HL-60 (cell line): ENCODE results near the gene E2F4.

Source experiments
- GABPA ChIP-seq: IDR thresholded peaks from 2 replicates; pipeline ENCODE4 v1.6.1; 2012; ENCODE audit warnings: low read depth
- POLR2AphosphoS5 ChIP-seq: IDR thresholded peaks from 2 replicates; pipeline ENCODE4 v1.6.1; 2012; ENCODE audit warnings: low read depth
- SPI1 ChIP-seq: IDR thresholded peaks from 2 replicates; pipeline ENCODE4 v1.6.1; 2012; ENCODE audit warnings: low read depth, mild to moderate bottlenecking, borderline replicate concordance
- TF ChIP-seq, protein P1 (sequence below): IDR thresholded peaks from one replicate; pipeline ENCODE4 v1.5.1; 2011; ENCODE audit warnings: low read length, control low read depth, inconsistent platforms; ENCODE audit not compliant: insufficient read depth

- TF ChIP-seq, protein P1, sequence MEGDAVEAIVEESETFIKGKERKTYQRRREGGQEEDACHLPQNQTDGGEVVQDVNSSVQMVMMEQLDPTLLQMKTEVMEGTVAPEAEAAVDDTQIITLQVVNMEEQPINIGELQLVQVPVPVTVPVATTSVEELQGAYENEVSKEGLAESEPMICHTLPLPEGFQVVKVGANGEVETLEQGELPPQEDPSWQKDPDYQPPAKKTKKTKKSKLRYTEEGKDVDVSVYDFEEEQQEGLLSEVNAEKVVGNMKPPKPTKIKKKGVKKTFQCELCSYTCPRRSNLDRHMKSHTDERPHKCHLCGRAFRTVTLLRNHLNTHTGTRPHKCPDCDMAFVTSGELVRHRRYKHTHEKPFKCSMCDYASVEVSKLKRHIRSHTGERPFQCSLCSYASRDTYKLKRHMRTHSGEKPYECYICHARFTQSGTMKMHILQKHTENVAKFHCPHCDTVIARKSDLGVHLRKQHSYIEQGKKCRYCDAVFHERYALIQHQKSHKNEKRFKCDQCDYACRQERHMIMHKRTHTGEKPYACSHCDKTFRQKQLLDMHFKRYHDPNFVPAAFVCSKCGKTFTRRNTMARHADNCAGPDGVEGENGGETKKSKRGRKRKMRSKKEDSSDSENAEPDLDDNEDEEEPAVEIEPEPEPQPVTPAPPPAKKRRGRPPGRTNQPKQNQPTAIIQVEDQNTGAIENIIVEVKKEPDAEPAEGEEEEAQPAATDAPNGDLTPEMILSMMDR = no peak
- TF ChIP-seq POLR2AphosphoS5 (no peak), SPI1 (no peak), GABPA (no peak)
Observed at GRCh38 chr16:67246081-67246755, 54.3 kb downstream of the E2F4 start.
